ENCODE measurements around the gene RIN3.

The RIN3 gene

DNA sequence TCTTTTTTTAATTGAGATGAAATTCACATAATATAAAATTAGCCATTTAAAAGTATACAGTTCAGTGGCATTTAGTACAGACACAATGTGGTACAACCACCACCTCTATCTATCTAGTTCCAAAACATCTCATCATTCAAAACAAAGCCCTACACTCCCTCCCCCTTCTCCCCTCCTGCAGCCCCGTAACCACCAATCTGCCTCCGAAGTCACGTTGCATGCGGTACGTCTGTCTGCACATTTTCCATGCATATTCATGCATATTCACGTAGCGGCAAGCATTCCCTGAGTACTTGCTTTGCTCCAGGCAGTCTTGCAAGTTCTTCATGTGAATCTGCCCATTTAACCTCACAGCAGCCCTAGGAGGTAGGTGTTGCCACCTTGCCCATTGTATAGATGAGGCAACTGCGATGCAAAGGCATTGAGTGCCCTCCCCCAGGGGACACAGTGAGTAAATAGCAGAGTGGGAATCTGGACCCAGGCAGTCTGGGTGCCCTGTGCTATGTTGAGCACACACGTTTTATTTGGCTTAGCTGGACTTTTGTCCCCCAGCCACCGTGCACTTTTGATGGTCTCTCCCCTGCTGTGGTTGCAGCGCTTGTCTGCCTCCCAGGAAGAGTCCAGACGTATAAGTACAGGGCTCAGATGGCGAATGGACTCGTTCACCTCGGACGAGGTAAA, 43.4 kb downstream of the RIN3 start:
- no peak for DNase-seq

DNA sequence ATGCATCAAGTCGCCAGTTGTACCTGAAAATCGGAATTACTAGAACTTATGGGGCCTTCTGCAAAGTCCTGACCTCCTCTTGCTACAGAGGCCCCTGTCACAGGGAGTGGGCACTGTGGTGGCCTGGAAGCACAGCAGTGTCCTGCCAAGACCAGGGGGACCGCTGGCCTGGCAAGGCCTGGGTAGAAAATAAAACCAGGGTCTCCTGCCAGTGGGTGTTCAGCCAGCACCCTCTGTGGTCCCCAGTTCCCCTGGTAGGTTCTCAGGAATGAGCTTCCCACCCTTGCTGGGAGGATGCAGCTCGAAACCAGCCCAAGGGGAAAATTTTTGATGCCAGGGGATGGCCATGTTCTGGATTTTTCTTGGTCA, 43.9 kb downstream of the RIN3 start:
- DNase-seq, result no peak

DNA sequence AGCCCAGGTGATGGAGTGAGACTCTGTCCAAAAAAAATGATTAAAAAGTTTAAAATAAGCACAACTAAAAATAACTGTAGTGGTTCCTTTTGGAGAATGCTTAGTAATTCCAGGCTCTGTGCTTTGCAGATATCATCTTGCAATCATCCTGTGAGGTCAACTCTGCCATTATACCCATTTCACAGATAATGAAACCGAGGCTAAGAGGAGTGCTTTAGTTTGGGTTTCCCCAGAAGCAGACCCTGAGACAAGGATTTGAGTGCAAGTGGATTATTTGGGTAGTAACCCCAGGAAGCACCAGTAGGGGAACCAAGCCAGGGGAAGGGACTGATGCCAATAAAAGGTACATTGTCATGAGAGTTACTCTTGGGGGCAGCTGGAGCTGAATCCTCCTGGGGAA, 44.7 kb downstream of the RIN3 start:
- no peak for DNase-seq

DNA sequence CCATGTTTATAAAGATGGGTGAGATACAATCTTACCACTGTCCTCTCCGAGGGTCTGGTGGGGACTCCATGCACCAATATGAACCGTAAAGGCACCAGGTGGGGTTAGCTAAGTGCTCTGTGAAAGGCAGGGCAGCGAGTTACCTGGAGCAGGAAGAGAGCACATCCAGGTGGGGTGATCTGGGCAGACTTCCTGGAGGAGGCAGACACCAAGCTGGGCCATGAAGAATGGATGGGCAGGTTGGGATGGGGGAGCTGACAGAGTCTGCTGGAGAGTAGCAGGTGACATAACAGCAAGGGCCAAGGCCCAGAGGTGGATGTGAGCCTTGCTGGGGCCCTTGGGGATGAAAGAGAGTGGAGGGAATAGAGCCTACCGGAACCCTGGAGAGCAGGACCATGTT, 45.9 kb downstream of the RIN3 start:
- DNase-seq, result no peak

DNA sequence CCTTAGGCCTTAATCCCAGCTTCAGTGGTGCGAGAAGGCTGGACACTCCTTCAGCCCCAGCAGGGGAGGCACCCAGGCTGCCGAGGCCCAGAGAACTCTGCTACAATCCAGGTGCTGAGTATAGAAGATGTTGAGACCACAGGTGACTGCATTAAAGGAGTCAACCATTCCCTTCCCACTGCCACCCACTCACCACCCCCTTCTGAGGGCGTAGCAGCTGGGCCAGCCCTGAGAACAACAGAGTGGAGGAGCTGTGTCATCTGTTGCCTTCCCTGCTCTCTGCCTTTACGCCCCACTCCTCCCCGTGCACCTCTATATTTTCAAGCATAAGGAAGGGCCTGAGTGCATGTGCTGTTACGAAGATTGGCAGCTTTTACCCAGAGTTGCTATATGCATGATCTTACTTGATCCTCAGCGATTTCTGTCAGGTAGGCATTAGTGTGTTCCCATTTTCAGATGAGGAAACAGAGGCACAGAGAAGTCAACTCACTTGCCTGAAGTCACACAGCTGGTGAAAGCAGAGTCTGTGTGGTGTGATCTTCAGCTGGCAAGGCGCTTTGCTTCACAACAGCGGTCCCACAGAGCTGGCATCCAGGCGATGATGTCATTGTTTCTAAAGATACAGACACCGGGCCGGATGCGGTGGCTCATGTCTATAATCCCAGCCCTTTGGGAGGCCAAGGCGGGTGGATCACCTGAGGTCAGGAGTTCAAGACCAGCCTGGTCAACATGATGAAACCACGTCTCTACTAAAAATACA, 46.7 kb downstream of the RIN3 start:
- DNase-seq, result no peak

DNA sequence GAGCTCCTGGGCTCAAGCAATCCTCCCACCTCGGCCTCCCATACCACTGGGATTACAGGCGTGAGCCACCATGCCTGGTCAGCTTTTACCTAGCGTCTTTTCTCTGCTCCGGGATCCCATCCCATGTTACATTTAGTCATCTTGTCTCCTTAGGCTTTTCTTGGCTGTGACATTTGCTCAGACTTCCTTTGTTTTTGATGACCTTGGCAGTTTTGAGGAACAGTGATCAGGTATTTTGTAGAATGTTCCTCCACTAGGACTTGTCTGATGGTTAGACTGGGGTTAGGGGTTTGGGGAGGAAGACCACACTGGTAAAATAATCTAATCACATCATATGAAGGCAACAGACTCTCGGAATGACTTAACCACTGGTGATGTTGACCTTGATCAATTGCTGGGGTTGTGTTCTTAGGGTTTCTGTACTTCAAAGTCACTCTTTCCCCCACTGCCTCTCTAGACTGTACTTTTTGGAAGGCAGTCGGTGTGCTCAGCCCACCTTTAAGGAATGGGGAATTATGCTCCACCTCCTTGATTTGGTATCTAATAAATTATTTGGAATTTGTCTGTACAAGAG, 48.4 kb downstream of the RIN3 start:
- no peak for DNase-seq

DNA sequence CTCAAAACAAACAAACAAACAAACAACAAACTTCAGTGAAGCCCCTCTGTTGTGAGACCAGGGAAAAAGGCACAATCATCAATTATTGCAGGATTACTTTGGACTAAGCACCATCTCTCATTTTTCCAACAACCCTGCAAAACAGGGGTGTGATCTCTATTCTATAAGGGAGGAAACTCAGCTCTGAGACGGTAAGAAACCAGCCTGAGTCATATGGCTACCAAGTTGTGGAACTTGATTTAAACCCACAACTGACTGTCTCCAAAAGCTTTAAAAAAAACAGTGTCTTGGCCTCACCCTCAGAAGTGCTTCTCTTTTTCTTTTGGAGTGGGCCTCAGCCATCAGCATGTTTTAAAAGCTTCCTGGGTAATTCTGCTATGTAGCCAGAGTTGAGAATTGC, 49.8 kb downstream of the RIN3 start:
- DNase-seq, result no peak

DNA sequence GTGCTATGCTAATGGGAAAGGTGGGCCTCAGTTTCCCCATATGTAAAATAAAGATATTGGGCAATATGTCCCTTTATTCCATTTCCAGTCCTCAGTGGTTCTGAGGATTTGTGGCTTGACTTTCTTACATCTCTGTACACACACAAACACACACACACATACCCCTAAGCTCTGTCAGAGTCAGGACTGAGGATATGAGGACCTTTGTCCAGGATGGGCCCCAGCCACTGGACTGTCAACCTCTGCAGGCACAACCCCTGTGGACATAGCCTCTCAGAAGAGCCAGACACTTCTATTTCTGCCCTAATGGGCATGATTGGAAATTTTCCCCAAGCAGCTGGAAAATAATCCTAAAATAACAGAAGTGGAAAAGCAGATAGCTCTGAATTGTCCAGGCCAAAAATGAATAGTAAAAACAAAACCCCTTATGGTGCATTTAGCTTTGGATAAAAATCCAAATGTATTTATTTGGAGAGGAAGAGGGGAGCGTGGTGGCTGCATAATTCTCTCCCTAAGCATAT, 50.2 kb downstream of the RIN3 start:
- no peak for DNase-seq

DNA sequence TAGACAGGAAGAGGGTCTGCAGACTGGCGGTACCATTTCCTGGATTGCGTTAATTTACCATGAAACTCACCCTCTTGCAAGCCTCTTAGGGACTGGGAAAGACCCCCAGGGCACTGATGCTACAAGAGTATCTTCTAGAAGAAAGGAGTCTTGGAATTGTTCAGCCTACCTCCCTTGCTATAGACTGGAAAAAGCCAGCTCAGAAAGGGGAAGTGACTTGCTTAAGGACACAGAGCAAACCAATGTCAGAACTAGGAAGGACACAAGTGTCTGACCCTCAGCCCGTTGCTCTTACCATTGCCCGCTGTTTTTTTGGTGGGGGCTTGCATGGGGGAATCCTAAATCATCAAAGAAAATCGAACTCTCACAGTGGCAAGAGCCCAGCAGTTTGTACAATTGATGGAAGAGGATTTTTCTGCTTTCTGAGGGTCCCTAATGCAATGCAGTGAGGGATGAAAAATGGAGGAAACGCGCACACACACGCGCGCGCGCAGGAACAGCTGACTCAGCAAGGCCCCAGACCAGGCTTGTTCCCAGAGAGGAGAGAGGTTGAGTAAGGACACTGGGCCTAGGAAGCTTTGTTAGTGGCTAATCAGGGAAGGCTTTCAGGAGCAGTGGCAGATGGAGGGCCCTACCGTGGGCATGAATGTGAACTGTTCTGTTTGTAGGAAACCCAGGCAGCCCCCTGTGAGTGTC, 50.9 kb downstream of the RIN3 start:
- no peak for DNase-seq

DNA sequence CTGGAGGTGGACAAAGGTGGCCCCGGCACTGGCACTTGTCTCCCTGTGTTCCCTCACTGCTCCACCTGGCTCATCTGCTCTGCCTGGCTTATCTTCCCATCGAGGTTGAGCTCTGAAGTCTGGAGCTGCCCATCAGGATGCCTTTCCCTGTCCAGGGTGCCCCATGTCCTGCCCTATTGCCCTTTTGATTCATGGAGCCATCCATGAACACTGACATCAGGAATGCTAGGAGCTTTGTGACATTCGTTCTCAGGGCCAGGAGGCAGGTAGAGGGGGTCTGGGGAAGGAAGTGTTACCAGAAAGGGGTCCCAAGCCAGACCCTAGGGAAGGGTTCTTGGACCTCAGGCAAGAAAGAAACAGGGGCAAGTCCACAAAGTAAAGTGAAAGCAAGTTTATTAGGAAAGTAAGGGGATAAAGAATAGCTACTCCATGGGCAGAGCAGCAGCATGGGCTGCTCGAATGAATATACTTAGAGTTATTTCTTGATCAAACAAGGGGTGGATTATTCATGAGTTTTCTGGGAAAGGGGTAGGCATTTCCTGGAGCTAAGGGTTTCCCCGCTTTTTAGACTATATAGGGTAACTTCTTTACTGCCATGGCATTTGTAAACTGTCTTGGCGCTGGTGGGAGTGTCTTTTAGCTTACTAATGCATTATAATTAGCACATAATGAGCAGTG, 51.6 kb downstream of the RIN3 start:
- no peak for DNase-seq

DNA sequence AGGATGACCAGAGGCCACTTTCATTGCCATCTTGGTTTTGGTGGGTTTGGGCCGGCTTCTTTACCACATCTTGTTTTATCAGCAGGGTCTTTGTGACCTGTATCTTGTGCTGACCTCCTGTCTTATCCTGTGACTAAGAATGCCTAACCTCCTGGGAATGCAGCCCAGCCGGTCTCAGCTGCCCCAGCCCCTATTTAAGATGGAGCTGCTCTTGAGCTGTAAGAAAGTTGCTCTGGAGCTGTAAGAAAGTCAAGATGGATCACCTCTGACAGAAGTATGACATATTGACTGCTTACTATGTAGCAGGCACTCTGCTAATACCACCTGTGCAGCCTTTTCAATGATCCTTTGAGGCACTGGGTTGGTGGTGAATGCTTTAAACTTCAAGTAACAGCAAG, 52.1 kb downstream of the RIN3 start:
- DNase-seq, result no peak

DNA sequence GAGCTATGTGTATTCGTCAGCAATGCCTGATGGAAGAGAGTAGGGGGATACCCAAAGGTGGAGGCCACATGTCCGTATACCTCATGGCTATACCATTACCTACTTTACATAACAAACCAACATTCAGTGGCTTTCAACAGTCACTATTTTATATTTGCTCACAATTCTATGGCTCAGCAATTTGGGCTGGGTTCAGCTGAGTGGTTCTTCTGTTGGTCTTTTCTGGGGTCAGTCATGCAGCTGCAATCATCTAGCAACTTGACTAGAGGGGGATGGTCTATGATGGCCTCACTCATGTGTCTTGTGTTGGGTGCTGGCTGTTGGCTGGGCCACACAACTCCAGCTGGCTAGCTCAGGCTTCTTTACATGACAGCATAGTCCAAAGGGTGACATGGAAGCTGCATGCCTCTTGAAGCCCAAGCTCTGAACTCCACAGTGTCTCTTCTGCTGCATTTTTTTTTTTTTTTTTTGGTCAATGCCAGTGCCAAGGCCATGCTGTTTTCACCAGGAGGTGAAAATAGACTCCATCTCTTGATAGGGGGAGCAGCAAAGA, 53.7 kb downstream of the RIN3 start:
- DNase-seq, result no peak

DNA sequence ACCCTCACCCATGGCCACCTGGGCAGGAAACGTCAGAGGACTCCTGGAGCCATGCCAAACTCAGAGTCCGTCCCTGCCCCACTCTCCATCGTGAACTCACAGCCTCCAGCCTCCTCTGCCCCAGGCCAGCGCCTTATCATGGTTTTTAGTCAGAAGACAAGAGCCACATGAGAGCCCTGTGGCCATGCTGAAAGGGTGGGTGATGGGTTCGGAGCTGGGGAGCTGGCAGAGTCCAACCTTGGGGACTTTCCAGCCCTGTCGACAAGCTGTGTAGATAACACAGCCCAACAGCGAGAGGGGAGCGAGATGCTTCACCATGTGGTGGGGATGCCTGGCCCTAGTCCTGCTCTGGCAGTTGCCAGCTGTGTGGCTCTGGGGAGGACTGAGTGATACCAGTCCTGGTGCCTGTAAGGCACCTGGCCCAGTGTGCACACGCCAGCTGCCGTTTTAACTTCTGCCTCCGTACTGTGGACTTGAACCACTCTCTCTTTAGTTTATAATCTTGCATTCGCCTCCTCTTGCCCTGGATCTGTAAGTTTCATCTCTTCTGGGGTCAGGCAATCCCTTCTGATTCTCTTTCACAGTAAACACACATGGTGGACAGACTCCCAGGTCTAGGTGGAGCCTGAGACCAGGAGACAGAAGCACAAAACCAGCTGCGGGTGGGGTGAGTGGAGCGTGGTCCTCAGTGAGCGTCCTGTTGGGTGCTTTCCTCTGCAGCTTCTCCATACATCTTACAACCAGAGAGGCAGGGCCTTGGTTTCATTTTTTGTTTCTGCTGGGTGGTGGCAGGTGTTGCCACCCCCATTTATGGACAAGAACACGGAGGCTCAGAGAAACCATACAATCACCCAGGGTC, 55.3 kb downstream of the RIN3 start:
- DNase-seq, result no peak

DNA sequence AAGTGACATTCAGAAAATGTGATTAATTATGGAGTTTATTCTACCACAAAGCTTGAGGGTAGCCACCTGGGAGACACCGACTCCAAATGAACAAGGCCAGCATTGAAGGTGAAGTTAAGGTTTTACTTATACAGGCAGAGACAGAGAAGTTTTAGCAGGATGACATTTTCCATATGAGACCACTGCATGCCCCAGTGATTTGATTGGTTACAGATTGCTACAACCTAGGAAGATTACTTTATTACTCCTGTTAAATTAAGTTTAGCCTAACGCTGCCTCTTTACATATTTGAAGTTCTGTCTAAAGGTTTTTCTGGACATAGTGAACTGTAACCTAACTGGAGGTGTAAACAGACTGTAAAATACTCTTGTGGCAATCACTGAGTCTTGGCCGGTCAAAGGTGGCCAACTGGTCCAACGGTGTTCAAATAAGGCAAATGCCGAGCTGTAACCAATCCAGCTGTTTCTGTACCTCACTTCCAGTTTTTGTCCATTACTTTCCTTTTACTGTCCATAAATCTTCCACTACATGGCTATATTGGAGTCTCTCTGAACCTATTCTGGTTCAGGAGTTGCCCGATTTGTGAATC, 57.2 kb downstream of the RIN3 start:
- no peak for DNase-seq

DNA sequence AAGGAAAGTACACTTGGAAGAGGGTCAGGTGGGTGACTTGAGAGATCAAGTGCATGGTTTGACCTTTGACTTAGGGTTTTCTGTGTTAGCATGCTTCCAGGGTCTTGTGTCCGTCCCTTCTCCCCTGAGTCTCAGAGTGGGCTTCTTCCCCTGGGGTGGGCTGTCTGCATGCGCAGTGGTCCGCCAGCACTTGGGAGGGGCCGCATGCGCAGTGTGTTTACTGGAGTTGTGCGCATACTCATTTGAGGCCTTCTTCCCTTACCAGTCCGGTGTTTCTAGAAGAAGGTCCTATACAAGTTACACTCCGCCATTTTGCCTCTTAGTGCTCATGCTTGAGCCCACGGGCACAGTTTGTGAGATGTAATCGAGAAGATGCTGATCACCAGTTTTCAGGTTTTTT, 58.5 kb downstream of the RIN3 start:
- DNase-seq, result no peak

DNA sequence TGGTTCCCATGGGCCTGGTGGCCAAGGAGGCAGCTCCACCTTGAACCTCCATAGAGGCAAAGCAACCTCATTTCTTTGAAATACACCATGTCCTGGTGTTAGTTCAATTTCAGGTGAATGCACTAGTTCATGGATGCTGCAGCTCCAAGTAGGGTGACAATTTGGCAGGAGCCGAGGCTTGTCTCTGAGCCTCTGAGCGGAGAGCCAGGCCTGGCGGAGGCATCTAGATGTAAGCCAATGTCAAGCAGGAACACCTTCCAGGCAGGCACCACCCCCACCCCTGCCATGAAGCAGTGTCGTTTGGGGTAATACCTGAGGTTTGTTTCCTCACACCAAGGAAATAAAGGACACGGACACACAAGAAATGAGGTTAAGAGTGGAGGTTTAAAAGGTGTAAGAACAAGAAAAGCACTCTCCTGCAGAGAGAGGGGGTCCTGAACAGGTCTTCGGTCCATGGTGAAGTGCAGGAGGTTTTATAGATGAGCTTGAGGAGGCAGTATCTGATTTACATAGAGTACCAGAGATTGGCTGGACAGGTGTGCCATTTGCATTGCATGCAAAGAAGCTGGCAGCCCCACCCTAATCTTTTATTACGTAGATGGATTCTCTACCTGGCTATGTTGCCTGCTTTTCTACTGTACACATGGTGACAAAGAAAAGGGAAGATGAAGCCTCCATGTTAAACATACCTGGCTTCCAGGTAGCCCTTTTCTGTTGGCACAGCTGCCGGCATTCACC, 60.3 kb downstream of the RIN3 start:
- no peak for DNase-seq

DNA sequence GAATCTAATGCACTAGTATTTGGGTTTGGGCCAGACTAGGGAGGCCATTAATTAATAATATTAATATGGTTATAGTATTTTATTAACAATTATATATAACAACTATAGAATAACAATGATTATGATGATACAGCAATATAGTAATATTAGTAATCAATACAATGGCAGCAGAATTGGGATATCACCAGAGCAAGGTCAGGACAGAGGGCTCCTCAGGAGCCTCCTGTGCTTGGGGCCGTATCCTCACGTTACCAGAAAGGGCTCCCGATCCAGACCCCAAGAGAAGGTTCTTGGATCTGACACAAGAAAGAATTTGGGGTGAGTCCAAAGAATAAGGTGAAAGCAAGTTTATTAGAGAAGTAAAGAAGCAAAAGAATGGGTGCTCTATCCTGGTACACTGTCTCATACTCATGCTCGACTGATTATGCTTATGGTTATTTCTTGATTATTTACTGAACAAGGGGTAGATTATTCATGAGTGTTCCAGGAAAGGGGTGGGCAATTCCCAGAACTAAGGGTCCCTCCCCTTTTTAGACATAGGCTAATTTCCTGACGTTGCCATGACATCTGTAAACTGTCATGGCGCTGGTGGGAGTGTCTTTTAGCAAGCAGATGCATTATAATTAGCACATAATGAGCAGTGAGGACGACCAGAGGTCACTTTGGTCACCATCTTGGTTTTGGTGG, 61.6 kb downstream of the RIN3 start:
- DNase-seq, result no peak

DNA sequence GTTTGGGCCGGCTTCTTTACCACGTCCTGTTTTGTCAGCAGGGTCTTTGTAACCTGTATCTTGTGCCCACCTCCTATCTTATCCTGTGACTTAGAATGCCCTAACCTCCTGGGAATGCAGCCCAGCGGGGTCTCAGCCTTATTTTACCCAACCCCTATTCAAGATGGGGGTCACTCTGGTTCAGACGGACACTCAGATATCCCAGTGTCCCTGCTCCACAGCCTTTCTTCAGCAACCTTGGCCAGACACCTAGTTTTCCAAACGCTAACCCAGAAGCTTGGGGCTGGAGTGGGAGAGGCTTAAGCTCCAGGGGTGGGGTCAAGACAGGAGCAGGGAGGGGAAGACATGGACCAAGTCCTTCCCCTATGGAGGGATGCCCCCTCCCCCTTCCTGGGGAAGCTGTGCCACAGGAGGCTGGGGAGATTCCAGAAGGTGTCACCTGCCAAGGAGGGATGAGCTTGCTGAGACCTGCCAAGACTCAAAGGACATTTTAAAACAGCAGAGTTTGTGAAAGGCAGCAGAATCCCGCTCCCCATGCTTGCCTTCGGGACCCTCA, 62.2 kb downstream of the RIN3 start:
- DNase-seq, result no peak

DNA sequence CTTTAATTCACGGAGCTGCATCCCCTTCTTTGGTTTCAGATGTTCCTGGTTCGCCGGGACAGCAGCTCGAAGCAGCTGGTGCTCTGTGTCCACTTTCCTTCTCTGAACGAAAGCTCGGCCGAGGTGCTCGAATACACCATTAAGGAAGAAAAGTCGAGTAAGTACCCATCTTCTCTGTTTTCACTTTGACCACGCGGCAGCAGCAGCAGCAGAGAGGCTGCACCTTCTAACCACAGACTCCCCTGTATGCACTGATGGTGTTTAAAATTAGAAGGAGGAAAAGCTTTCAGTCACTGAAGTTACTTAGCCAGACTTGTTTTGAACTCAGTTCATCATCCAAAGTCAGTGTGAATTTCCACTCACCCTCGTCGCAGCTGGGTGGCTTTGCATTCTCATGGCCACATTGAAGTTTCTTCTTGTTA, 63.8 kb downstream of the RIN3 start:
- DNase-seq, result no peak

DNA sequence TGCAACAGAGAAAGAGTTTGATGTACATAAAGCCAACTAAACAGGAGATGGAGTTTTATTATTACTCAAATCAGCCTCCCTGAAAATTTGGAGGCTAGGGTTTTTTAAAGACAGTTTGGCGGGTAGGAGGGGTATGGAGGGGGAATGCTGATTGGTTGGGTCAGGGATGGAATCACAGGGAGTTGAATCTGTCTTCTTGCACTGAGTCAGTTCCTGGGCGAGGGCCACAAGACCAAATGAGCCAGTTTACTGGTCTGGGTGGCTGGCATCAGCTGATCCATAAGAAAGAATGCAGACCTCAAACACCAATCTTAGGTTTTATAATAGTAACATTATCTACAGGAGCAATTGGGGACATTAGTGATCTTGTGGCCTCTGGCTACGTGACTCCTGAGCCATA, 64.9 kb downstream of the RIN3 start:
- DNase-seq, result no peak

All from activated CD4-positive, CD25-positive, alpha-beta regulatory T cell (primary cell).